ENCODE results near the gene DNAJC5. TPM values are rescaled to one million over a fixed set of nuclear protein-coding genes. Genes with fewer than 3 reads are reported as not detected.

The DNAJC5 gene
- total RNA-seq, 4 donors from 2014 or later = 18.5 to 26.4 (median 22.5) TPM

- intact Hi-C loops (cut with DNase I; ENCODE audit: low total_unique reads) = loop anchor here (5.0 kb wide), 1 partner anchor 354 kb away; the partner anchor contains the start of gene GMEB2
- Histone ChIP-seq H3K27me3 (peaks cover 0 to 17% (median 7%) of the 10 kb centered on the region in 3 donors), H3K4me3 (peak within 1 kb of the TSS; percentile 90 to 100 (median 98)), H3K36me3 (peaks cover 0 to 34% of the 10 kb centered on the region in 2 donors), H3K4me1 (peaks cover 22 to 28% of the 10 kb centered on the region in 2 donors), H3K9me3 (no peaks in the 10 kb centered on the region), H3K27ac (peak within 1 kb of the TSS; percentile 75 to 88 (median 82))
- ATAC-seq (peak; percentile 93 to 94), DNase-seq (peak; percentile 90)
- in situ Hi-C loops (cut with MboI; ENCODE audit: low sequenced_read_pairs in 4 of 4) = no loop called here
- peak; percentile 61 to 81 (median 76) for TF ChIP-seq CTCF (IDR thresholded peaks at IDR 0.05 in 4 of 5, conservative IDR thresholded peaks at IDR 0.05 in 1 of 5)
- peak; percentile 28 to 76 for TF ChIP-seq POLR2A (IDR thresholded peaks at IDR 0.05)
Observed at GRCh38 chr20:63980806-63981728, 86.1 kb downstream of the DNAJC5 start, which contains the start of gene PRPF6. PRPF6 (plus strand) TSS chr20:63981132; CDS start chr20:63981246, 114 bp downstream.

DNA sequence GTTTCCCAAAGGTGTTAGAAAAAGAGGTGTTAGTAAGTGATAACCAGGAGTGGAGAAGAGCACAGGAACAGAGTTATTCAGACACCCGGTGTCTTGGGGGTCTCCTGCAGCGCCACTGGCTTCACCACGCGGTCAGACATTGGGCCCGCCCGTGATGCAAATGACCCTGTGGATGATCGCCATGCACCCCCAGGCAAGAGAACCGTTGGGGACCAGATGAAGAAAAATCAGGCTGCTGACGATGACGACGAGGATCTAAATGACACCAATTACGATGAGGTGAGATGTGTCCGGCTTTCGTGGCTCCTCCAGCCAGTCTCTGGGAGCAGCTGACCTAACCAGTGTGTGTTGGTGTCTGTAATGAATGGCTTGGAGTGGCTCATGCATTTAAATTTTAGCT lies 88.0 kb downstream of the DNAJC5 start:
- Histone ChIP-seq H3K9me3 (no peaks in the 10 kb centered on the region), H3K36me3 (peaks cover 0 to 52% of the 10 kb centered on the region in 2 donors), H3K4me1 (peaks cover 22 to 28% of the 10 kb centered on the region in 2 donors), H3K4me3 (no peak overlapping the region), H3K27me3 (peaks cover 0 to 17% (median 7%) of the 10 kb centered on the region in 3 donors), H3K27ac (no peak overlapping the region)
- ATAC-seq = no peak
- no peak for DNase-seq
- TF ChIP-seq POLR2A (IDR thresholded peaks at IDR 0.05) = no peak
- no peak for TF ChIP-seq CTCF (IDR thresholded peaks at IDR 0.05 in 4 of 5, conservative IDR thresholded peaks at IDR 0.05 in 1 of 5)
- intact Hi-C loops (cut with DNase I; ENCODE audit: low total_unique reads) (loop anchor here (2.0 to 5.0 kb wide), 2 partner anchors 80 to 356 kb away; partner anchors contain the start of genes GMEB2 and TCEA2), in situ Hi-C loops (cut with MboI; ENCODE audit: low sequenced_read_pairs in 4 of 4) (no loop called here)

MicroRNA genes within 50 kb of the gene (microRNA counts, 767-probe panel; counts per million panel counts)
- microRNA hsa-miR-1914-5p = 356 to 448 counts per million in 2 donors
- microRNA hsa-miR-647 = 356 to 448 counts per million in 2 donors
- microRNA hsa-miR-941 = 356 to 448 counts per million in 2 donors

Small RNA genes lying within 50 kb of the gene (microRNA-seq; reads per million reads assigned to microRNA genes)
- gene MIR1914 (ENCODE audit: borderline replicate concordance in 2 of 2) (0 to 1.7 reads per million in 2 donors), gene MIR647 (ENCODE audit: borderline replicate concordance in 2 of 2) (0 reads per million in 2 donors), gene MIR941-1 (ENCODE audit: borderline replicate concordance in 2 of 2) (0 reads per million in 2 donors), gene MIR941-2 (ENCODE audit: borderline replicate concordance in 2 of 2) (0 reads per million in 2 donors), gene MIR941-3 (ENCODE audit: borderline replicate concordance in 2 of 2) (0 reads per million in 2 donors), gene MIR941-4 (ENCODE audit: borderline replicate concordance in 2 of 2) (0 reads per million in 2 donors), gene MIR941-5 (ENCODE audit: borderline replicate concordance in 2 of 2) (0 reads per million in 2 donors)

Other genes with a start within 250 kb of the DNAJC5 start
- 1 to 10 TPM in 1 of 4 donors, under 1 TPM in 3; 0.51 to 1.9 (median 0.88) TPM for gene STMN3, start 241.7 kb upstream of the DNAJC5 start, total RNA-seq
- gene RTEL1, start 236.8 kb upstream of the DNAJC5 start, total RNA-seq = 1 to 10 TPM; 2.4 to 9.1 (median 6.0) TPM
- gene TNFRSF6B, start 198.5 kb upstream of the DNAJC5 start, total RNA-seq = 1 to 10 TPM; 1.2 to 4.8 (median 3.1) TPM
- gene ARFRP1, start 187.2 kb upstream of the DNAJC5 start, total RNA-seq = 10 to 100 TPM; 26.9 to 35.1 (median 27.8) TPM
- gene ZGPAT, start 187.1 kb upstream of the DNAJC5 start, total RNA-seq = 10 to 100 TPM; 13.4 to 20.8 (median 15.5) TPM
- gene LIME1, start 158.5 kb upstream of the DNAJC5 start, total RNA-seq = 1 to 10 TPM; 2.0 to 6.3 (median 4.1) TPM
- 10 to 100 TPM; 26.0 to 58.7 (median 39.1) TPM for gene SLC2A4RG, start 155.3 kb upstream of the DNAJC5 start, total RNA-seq
- 1 to 10 TPM; 4.3 to 7.1 (median 5.6) TPM for gene ZBTB46, start 63.9 kb upstream of the DNAJC5 start, total RNA-seq
- gene ABHD16B, start 33.6 kb upstream of the DNAJC5 start, total RNA-seq = not detected
- gene TPD52L2, start 29.9 kb upstream of the DNAJC5 start, total RNA-seq = 10 to 100 TPM; 57.7 to 92.4 (median 59.8) TPM
- gene UCKL1, start 61.3 kb downstream of the DNAJC5 start, total RNA-seq = 10 to 100 TPM; 22.0 to 46.4 (median 27.1) TPM
- gene ZNF512B, start 74.8 kb downstream of the DNAJC5 start, total RNA-seq = 10 to 100 TPM in 1 of 4 donors, 1 to 10 TPM in 3; 5.7 to 10.9 (median 8.8) TPM
- 1 to 10 TPM in 2 of 4 donors, under 1 TPM in 1, not detected in 1; 0.24 to 1.9 (median 1.0) TPM for gene SAMD10, start 84.5 kb downstream of the DNAJC5 start, total RNA-seq
- gene PRPF6, start 86.0 kb downstream of the DNAJC5 start, total RNA-seq = 10 to 100 TPM; 39.3 to 68.4 (median 47.7) TPM
- under 1 TPM in 3 of 4 donors, not detected in 1; 0.16 to 0.66 (median 0.33) TPM for gene C20orf204, start 141.1 kb downstream of the DNAJC5 start, total RNA-seq
- 1 to 10 TPM; 2.9 to 6.5 (median 5.6) TPM for gene SOX18, start 154.5 kb downstream of the DNAJC5 start, total RNA-seq
- gene TCEA2, start 168.1 kb downstream of the DNAJC5 start, total RNA-seq = 10 to 100 TPM in 1 of 4 donors, 1 to 10 TPM in 3; 8.4 to 21.0 (median 8.8) TPM
- gene RGS19, start 184.4 kb downstream of the DNAJC5 start, total RNA-seq = 1 to 10 TPM in 3 of 4 donors, under 1 TPM in 1; 0.92 to 7.7 (median 3.5) TPM
- gene OPRL1, start 185.0 kb downstream of the DNAJC5 start, total RNA-seq = under 1 TPM; 0.10 to 0.68 (median 0.15) TPM
- gene LKAAEAR1, start 189.3 kb downstream of the DNAJC5 start, total RNA-seq = not detected
- not detected for gene NPBWR2, start 212.4 kb downstream of the DNAJC5 start, total RNA-seq